T-helper 9 cell (primary cell): ENCODE results near the gene PDE2A.

Experiments
- DNase-seq: peaks from one replicate; pipeline ENCODE4 v3.0.0-alpha.2; 2020

PDE2A gene

DNA sequence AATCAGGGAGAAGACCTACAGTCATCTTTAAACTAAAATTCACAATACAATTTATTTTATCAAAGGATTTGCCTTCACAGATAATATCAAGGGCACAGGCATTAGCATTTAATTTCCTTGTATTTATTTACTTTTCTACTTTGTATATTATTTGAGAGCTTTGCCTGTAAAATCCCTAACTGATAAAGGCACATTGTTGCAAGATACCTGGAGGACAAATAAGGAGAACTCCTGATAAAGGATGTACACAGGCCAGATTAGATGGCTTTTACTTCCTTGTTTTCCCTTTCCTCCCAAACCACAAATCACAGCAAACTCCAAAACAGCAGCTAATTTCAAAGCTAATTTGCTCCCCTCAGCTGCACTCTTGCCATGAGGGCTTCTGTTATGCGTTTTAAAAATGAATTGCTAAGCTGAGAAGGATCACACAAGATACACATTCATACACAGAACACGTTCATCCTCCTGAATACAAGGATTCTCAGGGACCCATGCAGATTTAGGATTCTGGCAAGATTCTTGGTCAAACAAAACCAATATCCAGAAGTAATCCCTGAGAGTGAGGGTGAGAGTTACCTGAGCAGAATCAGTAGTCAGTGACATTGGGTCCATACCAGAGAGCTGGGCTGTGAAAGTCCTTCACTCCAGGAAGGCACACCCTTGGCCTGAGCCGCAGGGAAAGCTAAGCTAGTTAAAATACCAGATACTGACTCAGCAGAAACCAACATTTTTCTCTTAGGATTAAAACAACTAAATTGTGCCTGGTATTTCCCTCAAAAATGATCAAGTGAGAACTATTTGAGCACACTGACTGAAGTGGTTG lies 139.6 kb downstream of the PDE2A start:
- DNase-seq: no peak

GRCh38 chr11:72529068-72529467 lies 145.2 kb downstream of the PDE2A start:
- no peak for DNase-seq

DNA sequence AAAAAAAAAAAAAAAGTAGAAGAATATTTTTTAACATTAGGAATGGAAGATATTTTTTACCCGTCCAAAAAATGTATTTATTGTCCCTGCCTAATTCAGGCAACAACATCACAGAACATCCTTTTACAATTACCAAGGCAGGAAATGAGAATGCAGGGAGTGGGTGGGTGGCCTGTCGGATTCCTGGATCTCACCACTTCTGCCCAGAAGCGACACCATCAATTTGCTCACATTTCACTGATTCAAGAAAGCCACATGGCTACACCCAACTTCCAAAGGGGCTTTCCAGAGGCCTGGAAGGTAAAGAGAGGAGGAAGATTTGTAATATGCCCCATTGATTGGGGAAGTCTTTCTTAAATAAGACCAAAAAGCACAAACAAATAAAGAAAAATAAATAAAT lies 146.1 kb downstream of the PDE2A start:
- no peak for DNase-seq
